ENCODE measurements around the gene RRP15.
A peak's percentile ranks its signal among the peaks of the same experiment; 100 is the strongest.

RRP15 gene

DNA sequence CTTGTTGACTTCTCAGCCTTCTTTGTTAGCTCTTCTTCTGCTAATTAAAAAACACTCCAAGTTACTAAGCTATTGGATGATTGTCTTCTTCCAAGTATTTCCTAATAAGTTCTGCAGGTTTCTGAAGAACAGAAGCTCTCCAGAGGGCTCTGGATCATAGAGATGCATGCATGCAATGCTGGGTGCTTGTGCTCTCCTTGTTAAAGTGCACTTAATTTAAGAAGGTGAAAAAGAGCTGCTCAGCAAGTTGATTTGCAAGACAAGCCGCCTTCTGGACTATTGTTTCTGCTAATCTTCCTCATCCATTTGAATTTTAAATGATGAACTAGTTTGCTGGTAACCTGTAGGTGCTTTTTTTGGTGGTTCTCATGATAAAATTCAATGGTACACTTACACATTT is 16.1 kb downstream of the RRP15 start:
- in situ Hi-C loops (cut with HindIII; ENCODE audit: low sequenced_read_pairs): no loop called here
- no peak for DNase-seq (ENCODE audit: low read depth, low spot score)
- no peak overlapping the region for H3K4me3 ChIP-seq (ENCODE audit: low read depth, low read length)
- TF ChIP-seq, protein P1, sequence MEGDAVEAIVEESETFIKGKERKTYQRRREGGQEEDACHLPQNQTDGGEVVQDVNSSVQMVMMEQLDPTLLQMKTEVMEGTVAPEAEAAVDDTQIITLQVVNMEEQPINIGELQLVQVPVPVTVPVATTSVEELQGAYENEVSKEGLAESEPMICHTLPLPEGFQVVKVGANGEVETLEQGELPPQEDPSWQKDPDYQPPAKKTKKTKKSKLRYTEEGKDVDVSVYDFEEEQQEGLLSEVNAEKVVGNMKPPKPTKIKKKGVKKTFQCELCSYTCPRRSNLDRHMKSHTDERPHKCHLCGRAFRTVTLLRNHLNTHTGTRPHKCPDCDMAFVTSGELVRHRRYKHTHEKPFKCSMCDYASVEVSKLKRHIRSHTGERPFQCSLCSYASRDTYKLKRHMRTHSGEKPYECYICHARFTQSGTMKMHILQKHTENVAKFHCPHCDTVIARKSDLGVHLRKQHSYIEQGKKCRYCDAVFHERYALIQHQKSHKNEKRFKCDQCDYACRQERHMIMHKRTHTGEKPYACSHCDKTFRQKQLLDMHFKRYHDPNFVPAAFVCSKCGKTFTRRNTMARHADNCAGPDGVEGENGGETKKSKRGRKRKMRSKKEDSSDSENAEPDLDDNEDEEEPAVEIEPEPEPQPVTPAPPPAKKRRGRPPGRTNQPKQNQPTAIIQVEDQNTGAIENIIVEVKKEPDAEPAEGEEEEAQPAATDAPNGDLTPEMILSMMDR (IDR thresholded peaks at IDR 0.05; ENCODE audit: low read depth, low read length): no peak

DNA sequence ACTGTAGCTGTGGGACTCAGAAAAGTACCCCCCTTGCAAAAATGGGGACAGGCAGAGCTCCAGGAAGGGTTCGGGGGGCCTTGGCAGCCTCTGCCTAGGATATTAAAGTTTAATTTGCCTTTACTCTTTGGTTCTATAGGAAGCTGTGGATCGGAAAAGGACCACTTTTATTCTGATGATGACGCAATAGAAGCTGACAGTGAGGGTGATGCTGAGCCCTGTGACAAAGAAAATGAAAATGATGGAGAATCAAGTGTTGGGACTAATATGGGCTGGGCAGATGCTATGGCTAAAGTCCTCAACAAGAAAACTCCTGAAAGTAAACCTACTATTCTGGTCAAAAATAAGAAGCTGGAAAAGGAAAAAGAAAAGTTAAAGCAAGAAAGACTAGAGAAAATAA is 17.1 kb downstream of the RRP15 start:
- TF ChIP-seq, protein P1 (IDR thresholded peaks at IDR 0.05; ENCODE audit: low read depth, low read length): no peak
- H3K4me3 ChIP-seq (ENCODE audit: low read depth, low read length): no peak overlapping the region
- in situ Hi-C loops (cut with HindIII; ENCODE audit: low sequenced_read_pairs): no loop called here
- no peak for DNase-seq (ENCODE audit: low read depth, low spot score)

DNA sequence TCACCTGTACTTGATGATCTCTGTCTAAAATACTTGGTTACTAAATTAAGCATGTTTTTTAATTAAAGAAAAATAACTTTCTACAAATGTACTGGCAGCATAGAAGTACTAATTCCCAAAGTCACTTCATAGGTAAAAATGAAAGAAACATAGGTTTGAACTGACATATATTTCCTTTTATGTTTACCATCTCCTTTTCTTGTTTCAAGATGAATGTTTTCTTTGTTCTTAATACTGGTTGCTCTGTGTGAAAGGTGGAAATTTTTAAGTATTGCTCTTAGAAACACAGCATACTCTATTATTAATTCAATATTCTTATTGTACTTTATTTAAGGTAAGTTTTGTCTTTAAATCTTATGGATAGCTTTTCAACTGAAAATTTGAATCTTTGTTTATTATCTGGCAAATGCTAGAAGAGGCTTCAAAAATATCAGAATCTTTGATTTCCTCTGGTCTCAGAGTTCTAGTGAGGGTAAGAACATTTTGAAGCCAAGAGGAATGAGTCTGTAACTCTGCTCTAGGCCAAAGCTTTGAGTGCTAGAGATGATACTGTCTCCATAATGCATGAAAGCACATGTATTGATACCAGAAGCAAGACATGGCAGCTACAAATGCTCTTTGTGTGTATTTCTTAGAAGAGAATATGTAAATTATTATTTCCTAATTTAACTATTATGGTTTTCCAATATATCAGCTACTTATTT is 18.2 kb downstream of the RRP15 start:
- in situ Hi-C loops (cut with HindIII; ENCODE audit: low sequenced_read_pairs): no loop called here
- DNase-seq (ENCODE audit: low read depth, low spot score): no peak
- TF ChIP-seq, protein P1 (IDR thresholded peaks at IDR 0.05; ENCODE audit: low read depth, low read length): no peak
- H3K4me3 ChIP-seq (ENCODE audit: low read depth, low read length): no peak overlapping the region

DNA sequence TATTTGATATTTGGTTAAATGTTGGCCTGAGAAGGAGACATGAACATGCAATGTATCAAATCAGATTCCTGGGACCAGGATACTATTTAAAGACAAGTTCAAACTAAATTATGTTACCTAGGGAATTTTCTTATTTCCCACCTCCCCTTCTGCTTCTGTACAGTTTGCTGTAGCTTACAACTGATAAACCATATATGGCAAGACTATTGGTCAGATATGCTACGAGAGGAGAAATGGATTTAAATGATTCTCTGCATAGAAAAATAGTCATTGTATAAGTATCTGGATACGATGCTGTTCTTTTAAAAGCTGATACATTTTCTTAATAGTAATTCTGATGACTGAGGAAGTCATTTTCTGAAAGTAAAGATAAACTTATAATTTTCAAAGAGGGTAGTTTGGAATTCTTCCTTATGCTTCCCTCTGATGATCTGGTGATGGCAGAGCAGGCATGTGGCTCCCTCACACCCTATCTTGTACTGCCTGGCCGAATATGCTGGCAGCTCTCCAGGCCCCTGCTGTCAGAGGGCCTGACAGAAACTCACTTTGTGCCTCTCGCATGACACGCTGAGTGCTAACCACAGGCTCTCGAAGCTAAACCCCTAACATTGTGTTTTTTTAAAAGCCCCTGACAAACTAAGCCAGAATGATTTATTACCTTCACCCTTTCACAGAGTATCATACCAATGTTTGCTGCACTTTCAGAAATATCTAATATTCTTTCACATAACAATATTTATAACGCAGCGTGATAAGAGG is 19.4 kb downstream of the RRP15 start:
- TF ChIP-seq, protein P1 (IDR thresholded peaks at IDR 0.05; ENCODE audit: low read depth, low read length): no peak
- in situ Hi-C loops (cut with HindIII; ENCODE audit: low sequenced_read_pairs): no loop called here
- H3K4me3 ChIP-seq (ENCODE audit: low read depth, low read length): no peak overlapping the region
- peak; percentile 58 for DNase-seq (ENCODE audit: low read depth, low spot score)

DNA sequence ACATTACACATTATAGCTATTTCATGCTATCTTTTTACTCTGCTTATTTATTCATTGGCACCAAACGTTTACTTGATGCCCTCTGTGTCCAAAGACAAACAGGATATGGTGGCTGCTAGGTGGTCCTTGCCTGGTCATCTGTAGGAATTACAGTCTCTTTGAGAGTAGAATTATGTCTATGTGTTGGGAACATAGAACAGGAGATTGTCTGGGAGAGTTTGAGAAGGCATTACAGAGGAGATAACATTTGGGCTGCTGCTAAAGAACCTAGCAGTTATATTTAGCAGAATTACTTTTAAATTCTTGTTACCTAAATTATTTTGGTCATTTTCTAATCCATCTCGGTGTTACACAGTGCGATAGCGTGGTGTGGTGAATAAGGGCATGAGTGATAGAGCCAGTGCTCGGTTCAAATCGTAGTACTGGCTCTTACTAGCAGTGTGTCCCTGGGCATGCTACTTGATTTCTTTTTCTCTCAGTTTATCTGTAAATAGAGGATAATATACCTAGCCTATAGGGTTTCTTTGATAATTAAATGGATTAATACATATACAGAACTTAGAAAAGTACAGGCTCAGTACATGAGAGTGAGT is 20.5 kb downstream of the RRP15 start:
- TF ChIP-seq, protein P1 (IDR thresholded peaks at IDR 0.05; ENCODE audit: low read depth, low read length): no peak
- no peak for DNase-seq (ENCODE audit: low read depth, low spot score)
- in situ Hi-C loops (cut with HindIII; ENCODE audit: low sequenced_read_pairs): no loop called here
- H3K4me3 ChIP-seq (ENCODE audit: low read depth, low read length): no peak overlapping the region

DNA sequence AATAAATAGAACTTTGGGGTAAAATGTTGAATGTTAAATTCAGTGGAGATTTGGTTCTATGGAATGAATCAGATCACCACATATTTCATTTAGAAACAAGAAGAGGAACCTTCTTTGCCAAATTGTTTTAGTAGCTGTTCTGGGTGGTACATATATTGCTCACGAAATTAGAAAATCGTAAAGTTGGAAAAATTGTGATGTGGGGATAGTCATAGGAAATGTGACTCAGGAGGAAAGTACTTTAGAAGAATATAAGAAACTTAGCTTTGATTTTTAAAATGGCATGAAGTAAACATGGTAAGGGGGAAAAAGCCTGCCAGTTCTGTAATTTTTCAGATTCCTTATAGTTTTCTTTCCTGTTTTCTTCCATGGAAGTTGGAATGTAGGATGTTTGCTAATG is 27.4 kb downstream of the RRP15 start:
- TF ChIP-seq, protein P1 (IDR thresholded peaks at IDR 0.05; ENCODE audit: low read depth, low read length): no peak
- in situ Hi-C loops (cut with HindIII; ENCODE audit: low sequenced_read_pairs): no loop called here
- H3K4me3 ChIP-seq (ENCODE audit: low read depth, low read length): no peak overlapping the region
- peak; percentile 35 for DNase-seq (ENCODE audit: low read depth, low spot score)

Data from astrocyte of the spinal cord (primary cell).